HepG2 (cell line): ENCODE measurements around the gene TRIM4. TPM values are rescaled to one million over a fixed set of nuclear protein-coding genes. Genes with fewer than 3 reads are reported as not detected.

Experiments
- CENPT ChIP-seq: sonication (generic); formaldehyde crosslinking; IDR thresholded peaks from 2 replicates; pipeline ENCODE4 v1.8.0; 2022; ENCODE audit warnings: low read depth, mild to moderate bottlenecking, moderate library complexity, missing genetic modification reagents
- FOXK1 ChIP-seq: sonication (generic); formaldehyde crosslinking; IDR thresholded peaks from 2 replicates; pipeline ENCODE4 v1.4.0; 2020; ENCODE audit warnings: low read depth, missing genetic modification reagents, borderline replicate concordance
- ISL2 ChIP-seq: sonication (generic); formaldehyde crosslinking; IDR thresholded peaks from 2 replicates; pipeline ENCODE4 v1.5.0; 2020; ENCODE audit warnings: missing genetic modification reagents
- KLF12 ChIP-seq: sonication (generic); formaldehyde crosslinking; IDR thresholded peaks from 2 replicates; pipeline ENCODE4 v1.4.0; 2020; ENCODE audit warnings: missing genetic modification reagents, borderline replicate concordance
- MATR3 ChIP-seq: sonication (generic); formaldehyde crosslinking; IDR thresholded peaks from 2 replicates; pipeline ENCODE4 v1.4.0; 2020; ENCODE audit warnings: missing genetic modification reagents
- MBD4 ChIP-seq: IDR thresholded peaks from 2 replicates; pipeline ENCODE4 v1.6.1; 2012; ENCODE audit warnings: low read length, inconsistent platforms, borderline replicate concordance
- NR3C1 ChIP-seq: sonication (generic); formaldehyde crosslinking; IDR thresholded peaks from 2 replicates; pipeline ENCODE4 v1.4.0; 2020; ENCODE audit warnings: missing genetic modification reagents
- RFX3 ChIP-seq: IDR thresholded peaks from 2 replicates; pipeline ENCODE4 v1.6.1; 2016; ENCODE audit warnings: missing biosample characterization, missing genetic modification reagents
- SMAD1 ChIP-seq: sonication (generic); formaldehyde crosslinking; IDR thresholded peaks from 2 replicates; pipeline ENCODE4 v1.4.0; 2020; ENCODE audit warnings: missing genetic modification reagents, low read depth, mild to moderate bottlenecking, borderline replicate concordance
- SOX6 ChIP-seq, 2 experiments: fragments of 450-650 bp in 1 of 2; sonication (generic) in 1 of 2; formaldehyde crosslinking in 1 of 2; IDR thresholded peaks; 2 replicates each; pipeline versions ENCODE4 v1.4.0 to v1.6.1; 2017 to 2020; ENCODE audit warnings: antibody characterized with exemption in 1 of 2, mild to moderate bottlenecking in 1 of 2, missing genetic modification reagents in 1 of 2
- THYN1 ChIP-seq: sonication (generic); formaldehyde crosslinking; IDR thresholded peaks from 2 replicates; pipeline ENCODE4 v1.8.1; 2023; ENCODE audit warnings: low read depth, mild to moderate bottlenecking, moderate library complexity, missing genetic modification reagents, borderline replicate concordance
- TMF1 ChIP-seq: sonication (generic); formaldehyde crosslinking; IDR thresholded peaks from 2 replicates; pipeline ENCODE4 v1.8.1; 2022; ENCODE audit warnings: low read depth, missing genetic modification reagents
- ZFX ChIP-seq: sonication (generic); formaldehyde crosslinking; IDR thresholded peaks from 2 replicates; pipeline ENCODE4 v1.4.0; 2020; ENCODE audit warnings: mild to moderate bottlenecking, low read depth, missing genetic modification reagents, moderate library complexity
- ZNF512B ChIP-seq: sonication (generic); formaldehyde crosslinking; IDR thresholded peaks from 2 replicates; pipeline ENCODE4 v1.5.1; 2020; ENCODE audit warnings: missing genetic modification reagents, mild to moderate bottlenecking, borderline replicate concordance
- ZNF550 ChIP-seq: sonication (generic); formaldehyde crosslinking; IDR thresholded peaks from 2 replicates; pipeline ENCODE4 v1.4.0; 2020; ENCODE audit warnings: mild to moderate bottlenecking, missing genetic modification reagents, borderline replicate concordance
- ZNF724P ChIP-seq: sonication (generic); formaldehyde crosslinking; IDR thresholded peaks from 2 replicates; pipeline ENCODE4 v1.8.0; 2022; ENCODE audit warnings: missing genetic modification reagents, borderline replicate concordance
- ZNF777 ChIP-seq: sonication (generic); formaldehyde crosslinking; IDR thresholded peaks from 2 replicates; pipeline ENCODE4 v1.4.0; 2020; ENCODE audit warnings: missing genetic modification reagents
- polyA plus RNA-seq, 8 experiments: library from polyadenylated mRNA; depleted of rRNA in 3 of 8; stranded (reverse) in 7 of 8; unstranded in 1 of 8; fragments of >200 nt; fragmentation: Illumina TruSeq in 4 of 8; extraction: Trizol in 4 of 8; gene quantifications; 2 replicates each; pipeline versions ENCODE4 v1.2.1 to v1.2.3, GENCODE V29; 2011 to 2016; ENCODE audit warnings: low read depth in 4 of 8, missing spikeins in 1 of 8, mixed read lengths in 1 of 8; ENCODE audit not compliant: insufficient read depth in 1 of 8
- total RNA-seq, 5 experiments: library from RNA; depleted of rRNA; stranded (reverse); fragments of >200 nt; fragmentation: Illumina TruSeq; extraction: Trizol; gene quantifications; 2 replicates each; pipeline ENCODE4 v1.2.3, GENCODE V29; 2016; ENCODE audit warnings: low read depth in 1 of 5
- TF ChIP-seq, protein P1 (sequence below): sonication (generic); formaldehyde crosslinking; IDR thresholded peaks from 2 replicates; pipeline ENCODE4 v1.5.0; 2020; ENCODE audit warnings: mild to moderate bottlenecking, missing genetic modification reagents
- TF ChIP-seq, protein P2 (sequence below): sonication (generic); formaldehyde crosslinking; IDR thresholded peaks from 2 replicates; pipeline ENCODE4 v1.4.0; 2020; ENCODE audit warnings: low read depth, mild to moderate bottlenecking, missing genetic modification reagents
- TF ChIP-seq, protein P3 (sequence below): sonication (generic); formaldehyde crosslinking; IDR thresholded peaks from 2 replicates; pipeline ENCODE4 v1.8.0; 2022; ENCODE audit warnings: mild to moderate bottlenecking, missing genetic modification reagents, moderate library complexity

The TRIM4 gene
- total and polyA plus RNA-seq, 2 of the 13 experiments (the other 11 are each of a cell fraction or from before 2014, with no cell fraction given) = 17.6 to 21.7 TPM

DNA sequence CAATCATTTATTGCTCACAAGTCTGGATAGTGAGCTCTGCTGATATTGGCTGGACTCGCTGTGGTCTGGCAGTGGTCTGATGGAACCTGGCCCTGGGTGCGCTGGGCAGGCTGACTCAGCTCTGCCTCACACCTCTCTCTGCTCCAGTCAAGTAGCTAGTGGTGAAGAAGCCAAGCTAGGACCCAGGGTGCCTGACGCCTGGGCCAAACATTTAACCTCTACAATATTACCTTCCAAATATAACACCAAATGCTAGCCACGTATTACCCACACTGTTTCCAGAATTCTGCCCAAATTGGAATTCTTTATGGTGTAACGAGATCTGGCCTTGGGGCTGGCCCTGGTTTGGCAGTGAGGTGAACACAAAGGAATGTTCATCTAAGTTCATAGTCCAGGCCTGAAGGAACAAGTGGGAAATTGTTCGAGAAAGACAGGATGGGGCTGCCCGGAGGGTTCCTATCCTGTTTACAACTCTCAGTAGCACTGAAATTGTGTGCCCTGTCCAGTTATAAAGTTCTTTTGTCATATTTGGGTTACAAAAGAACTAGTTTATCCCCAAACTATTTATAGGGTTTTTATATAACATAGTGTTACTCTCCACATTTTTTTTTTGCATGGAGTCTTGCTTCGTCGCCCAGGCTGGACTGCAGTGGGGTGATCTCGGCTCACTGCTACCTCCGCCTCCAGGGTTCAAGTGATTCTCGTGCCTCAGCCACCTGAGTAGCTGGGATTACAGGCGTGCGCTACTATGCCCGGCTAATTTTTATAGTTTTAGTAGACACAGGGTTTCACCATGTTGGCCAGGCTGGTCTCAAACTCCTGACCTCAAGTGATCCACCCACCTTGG lies 58.8 kb downstream of the TRIM4 start (continued):
- TF ChIP-seq SMAD1 (no peak), KLF12 (CRISPR knock-in tag) (0 out of 2 replicates have a peak, but pooled peaks have one; percentile 34), MATR3 (CRISPR knock-in tag) (no peak), ZNF777 (CRISPR knock-in tag) (no peak), FOXK1 (CRISPR knock-in tag) (peak; percentile 65; the same call in 1 of the 2 replicates), ZNF550 (CRISPR knock-in tag) (no peak), RFX3 (CRISPR knock-in tag) (no peak), SOX6 (IDR thresholded peaks at IDR 0.05) (no peak), SOX6 (CRISPR knock-in tag; IDR thresholded peaks at IDR 0.05) (peak; percentile 87), CENPT (CRISPR knock-in tag) (no peak), ZNF512B (CRISPR knock-in tag) (no peak), TMF1 (CRISPR knock-in tag) (0 out of 2 replicates have a peak, but pooled peaks have one; percentile 70), ISL2 (peak; percentile 28; the same call in 1 of the 2 replicates), ZFX (peak; percentile 39; the same call in 1 of the 2 replicates), THYN1 (CRISPR knock-in tag) (no peak), NR3C1 (no peak), ZNF724P (CRISPR knock-in tag) (no peak), MBD4 (no peak; the same call in 1 of the 2 replicates)
- TF ChIP-seq, protein P1, sequence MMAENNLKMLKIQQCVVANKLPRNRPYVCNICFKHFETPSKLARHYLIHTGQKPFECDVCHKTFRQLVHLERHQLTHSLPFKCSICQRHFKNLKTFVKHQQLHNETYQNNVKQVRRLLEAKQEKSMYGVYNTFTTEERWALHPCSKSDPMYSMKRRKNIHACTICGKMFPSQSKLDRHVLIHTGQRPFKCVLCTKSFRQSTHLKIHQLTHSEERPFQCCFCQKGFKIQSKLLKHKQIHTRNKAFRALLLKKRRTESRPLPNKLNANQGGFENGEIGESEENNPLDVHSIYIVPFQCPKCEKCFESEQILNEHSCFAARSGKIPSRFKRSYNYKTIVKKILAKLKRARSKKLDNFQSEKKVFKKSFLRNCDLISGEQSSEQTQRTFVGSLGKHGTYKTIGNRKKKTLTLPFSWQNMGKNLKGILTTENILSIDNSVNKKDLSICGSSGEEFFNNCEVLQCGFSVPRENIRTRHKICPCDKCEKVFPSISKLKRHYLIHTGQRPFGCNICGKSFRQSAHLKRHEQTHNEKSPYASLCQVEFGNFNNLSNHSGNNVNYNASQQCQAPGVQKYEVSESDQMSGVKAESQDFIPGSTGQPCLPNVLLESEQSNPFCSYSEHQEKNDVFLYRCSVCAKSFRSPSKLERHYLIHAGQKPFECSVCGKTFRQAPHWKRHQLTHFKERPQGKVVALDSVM (CRISPR knock-in tag) = no peak
- TF ChIP-seq, protein P2, sequence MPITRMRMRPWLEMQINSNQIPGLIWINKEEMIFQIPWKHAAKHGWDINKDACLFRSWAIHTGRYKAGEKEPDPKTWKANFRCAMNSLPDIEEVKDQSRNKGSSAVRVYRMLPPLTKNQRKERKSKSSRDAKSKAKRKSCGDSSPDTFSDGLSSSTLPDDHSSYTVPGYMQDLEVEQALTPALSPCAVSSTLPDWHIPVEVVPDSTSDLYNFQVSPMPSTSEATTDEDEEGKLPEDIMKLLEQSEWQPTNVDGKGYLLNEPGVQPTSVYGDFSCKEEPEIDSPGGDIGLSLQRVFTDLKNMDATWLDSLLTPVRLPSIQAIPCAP (CRISPR knock-in tag) = no peak
- TF ChIP-seq, protein P3, sequence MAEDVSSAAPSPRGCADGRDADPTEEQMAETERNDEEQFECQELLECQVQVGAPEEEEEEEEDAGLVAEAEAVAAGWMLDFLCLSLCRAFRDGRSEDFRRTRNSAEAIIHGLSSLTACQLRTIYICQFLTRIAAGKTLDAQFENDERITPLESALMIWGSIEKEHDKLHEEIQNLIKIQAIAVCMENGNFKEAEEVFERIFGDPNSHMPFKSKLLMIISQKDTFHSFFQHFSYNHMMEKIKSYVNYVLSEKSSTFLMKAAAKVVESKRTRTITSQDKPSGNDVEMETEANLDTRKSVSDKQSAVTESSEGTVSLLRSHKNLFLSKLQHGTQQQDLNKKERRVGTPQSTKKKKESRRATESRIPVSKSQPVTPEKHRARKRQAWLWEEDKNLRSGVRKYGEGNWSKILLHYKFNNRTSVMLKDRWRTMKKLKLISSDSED (CRISPR knock-in tag) = no peak
